HG03439 (cell line): ENCODE results near the gene HPCAL1.
A peak's percentile ranks its signal among the peaks of the same experiment; 100 is the strongest.

Experiments used
- ATAC-seq: cut with Tn5 transposase; IDR thresholded peaks from one replicate; pipeline ENCODE4 v1.9.1; 2021; ENCODE audit warnings: mild to moderate bottlenecking, moderate library complexity; ENCODE audit not compliant: unreplicated experiment

Gene HPCAL1

GRCh38 chr2:10415048-10415447, 112.3 kb downstream of the HPCAL1 start:
- no peak for ATAC-seq

- no peak for ATAC-seq
Measured at GRCh38 chr2:10415640-10416039, 112.9 kb downstream of the HPCAL1 start.

- ATAC-seq = no peak
Measured at GRCh38 chr2:10417551-10418335, 115.0 kb downstream of the HPCAL1 start.

DNA sequence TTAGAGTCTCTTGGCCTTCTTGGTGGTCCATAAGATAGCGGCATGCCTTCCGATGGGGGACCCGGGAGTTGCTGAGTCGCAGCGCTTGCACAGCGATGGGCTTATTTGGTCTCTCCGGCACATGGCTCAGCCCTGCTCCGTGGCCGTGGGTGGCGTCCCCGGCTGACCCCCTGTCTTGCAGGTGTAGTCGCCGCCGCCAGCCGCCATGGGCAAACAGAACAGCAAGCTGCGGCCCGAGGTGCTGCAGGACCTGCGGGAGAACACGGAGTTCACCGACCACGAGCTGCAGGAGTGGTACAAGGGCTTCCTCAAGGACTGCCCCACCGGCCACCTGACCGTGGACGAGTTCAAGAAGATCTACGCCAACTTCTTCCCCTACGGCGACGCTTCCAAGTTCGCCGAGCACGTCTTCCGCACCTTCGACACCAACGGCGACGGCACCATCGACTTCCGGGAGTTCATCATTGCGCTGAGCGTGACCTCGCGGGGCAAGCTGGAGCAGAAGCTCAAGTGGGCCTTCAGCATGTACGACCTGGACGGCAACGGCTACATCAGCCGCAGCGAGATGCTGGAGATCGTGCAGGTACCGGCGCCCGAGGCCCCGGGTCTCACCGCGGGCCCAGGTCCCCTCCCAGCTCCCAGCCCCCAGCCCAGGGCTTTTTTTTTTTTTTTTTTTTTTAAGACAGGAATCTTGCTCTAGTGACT, 117.0 kb downstream of the HPCAL1 start:
- ATAC-seq = no peak

- no peak for ATAC-seq
Measured at GRCh38 chr2:10422251-10422650, 119.5 kb downstream of the HPCAL1 start.

DNA sequence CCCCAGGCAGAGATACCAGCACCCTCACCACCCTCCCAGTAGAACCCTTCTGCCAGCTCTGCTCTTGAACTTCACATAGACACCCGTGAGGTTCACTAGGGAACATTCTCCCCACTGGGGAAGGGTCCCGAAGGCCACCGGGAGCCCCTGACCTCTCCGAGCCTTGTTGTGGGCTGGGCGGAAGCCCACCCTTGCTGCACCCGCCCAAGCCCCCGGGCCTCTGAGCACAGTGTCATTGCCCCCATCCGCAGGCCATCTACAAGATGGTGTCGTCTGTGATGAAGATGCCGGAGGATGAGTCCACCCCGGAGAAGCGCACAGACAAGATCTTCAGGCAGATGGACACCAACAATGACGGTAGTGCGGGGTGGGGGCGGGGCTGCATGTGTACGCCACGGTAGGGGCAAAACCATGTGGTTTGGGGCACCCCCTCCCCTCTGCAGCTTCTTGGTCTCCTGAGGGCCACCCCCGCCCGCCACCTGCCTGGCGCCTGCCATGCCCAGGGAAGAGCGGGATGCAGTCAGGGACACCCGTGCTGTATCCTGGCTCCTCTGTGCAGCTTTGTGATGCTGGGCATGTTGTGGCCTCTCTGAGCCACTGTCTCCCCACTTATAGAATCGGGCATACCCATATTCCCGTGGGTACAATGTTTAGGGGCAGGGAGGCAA, 120.2 kb downstream of the HPCAL1 start:
- no peak for ATAC-seq

DNA sequence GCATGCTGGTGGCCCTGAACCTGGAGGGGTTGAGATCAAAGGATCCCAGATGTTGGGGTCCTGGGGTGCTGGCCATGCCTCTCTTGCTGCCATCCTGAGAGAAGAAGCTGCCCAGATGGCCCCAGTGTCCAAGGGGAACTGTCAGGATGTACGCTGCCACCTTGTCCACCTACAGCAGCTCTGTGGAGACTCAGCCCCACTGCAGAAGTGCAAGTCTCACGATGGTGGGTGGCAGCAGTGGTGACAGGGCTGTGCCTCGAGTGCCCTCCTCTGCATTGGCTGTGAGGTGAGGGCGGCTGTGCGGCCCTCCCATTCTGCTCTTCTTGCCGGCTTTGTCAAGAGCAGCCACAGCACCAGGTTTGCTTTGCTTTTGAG, 120.7 kb downstream of the HPCAL1 start:
- no peak for ATAC-seq

DNA sequence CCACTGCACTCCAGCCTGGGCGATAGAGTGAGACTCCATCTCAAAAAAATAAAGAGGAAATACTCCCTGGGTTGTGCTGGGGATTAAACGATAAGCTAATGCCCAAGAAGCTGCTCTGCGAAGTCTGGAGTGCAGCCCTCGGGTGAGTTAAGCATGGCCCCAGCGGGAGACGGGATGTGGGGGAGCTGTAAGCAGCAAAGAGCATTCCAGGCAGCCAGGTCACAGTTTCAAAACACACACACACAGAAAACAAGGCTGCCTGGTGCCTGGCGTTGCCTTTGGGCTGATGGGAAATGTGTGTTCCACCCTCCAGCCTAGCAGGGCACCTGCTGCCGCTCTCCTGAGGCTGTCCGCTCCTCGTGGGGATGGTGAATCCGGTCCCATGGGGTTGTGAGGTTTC, 121.3 kb downstream of the HPCAL1 start:
- no peak for ATAC-seq

- ATAC-seq = no peak
Measured at GRCh38 chr2:10424916-10425505, 122.3 kb downstream of the HPCAL1 start.

- ATAC-seq = no peak
Measured at GRCh38 chr2:10425699-10426098, 123.0 kb downstream of the HPCAL1 start.

DNA sequence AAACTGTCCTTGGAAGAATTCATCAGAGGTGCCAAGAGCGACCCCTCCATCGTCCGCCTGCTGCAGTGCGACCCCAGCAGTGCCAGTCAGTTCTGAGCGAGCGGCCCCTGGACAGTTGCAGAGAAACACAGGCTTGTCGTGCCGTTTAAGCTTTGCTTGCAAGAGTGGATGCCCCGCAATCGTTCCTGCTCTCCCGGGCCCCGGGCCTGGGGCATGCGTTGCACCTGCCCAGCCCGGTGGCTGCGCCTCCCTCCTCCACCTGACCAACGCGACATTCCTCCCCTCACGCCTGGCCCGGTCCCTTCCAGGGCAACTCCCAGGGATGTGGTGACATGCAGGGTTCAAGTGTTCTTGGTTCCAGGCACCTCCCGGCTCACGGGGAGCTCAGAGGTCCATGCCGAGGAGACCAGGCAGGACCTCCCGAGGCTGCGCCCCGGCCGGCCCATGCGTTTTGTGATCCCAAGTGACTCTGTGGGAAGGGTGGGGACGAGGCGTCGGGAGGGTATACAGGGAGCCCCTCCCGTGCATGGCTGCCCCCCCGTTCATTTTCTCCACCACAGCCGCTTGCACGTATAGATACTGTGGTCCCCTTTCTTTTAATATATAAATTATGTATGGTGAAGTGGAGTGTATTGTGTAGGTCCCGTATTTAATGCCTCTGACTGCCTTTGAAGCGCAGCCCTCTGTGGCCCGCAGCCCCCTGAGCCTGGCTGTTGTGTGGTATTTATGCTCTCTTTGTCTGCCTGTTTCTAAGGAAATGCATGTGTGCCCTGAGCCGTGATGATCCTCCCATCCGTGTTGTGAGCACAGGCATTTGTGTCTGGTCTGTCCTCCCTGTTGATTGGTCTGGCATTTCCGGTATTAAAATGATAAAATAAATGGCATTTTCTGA, 124.3 kb downstream of the HPCAL1 start:
- ATAC-seq = no peak

DNA sequence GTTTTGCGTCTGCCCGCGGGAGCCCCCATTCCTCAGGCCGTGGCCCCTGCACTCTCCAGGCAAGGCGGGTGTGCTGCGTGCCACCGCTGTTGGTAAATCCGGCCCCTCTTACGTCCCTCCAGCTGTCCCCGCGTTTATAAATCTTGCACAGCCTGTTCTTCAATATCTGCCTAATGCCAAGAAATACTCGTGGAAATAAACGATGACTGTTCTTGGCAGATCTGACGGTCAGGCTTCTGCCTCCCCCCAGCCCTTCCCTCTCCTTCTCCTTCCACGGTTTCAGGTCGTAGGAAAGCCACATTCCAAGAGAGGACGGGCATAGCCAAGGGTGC, 124.9 kb downstream of the HPCAL1 start:
- no peak for ATAC-seq

GRCh38 chr2:10428355-10428754, 125.7 kb downstream of the HPCAL1 start:
- ATAC-seq = no peak

GRCh38 chr2:10428924-10429323, 126.2 kb downstream of the HPCAL1 start:
- no peak for ATAC-seq

- no peak for ATAC-seq
Measured at GRCh38 chr2:10430886-10431622, 128.3 kb downstream of the HPCAL1 start.

- no peak for ATAC-seq
Measured at GRCh38 chr2:10431797-10432196, 129.1 kb downstream of the HPCAL1 start.

GRCh38 chr2:10432311-10433181, 129.8 kb downstream of the HPCAL1 start:
- peak; percentile 47 for ATAC-seq

GRCh38 chr2:10433264-10433946, 130.7 kb downstream of the HPCAL1 start:
- ATAC-seq = no peak
